PFSK-1 (cell line): ENCODE results near the gene CHRNB1.

Source experiments
- POLR2AphosphoS5 ChIP-seq: IDR thresholded peaks from 2 replicates; pipeline ENCODE4 v1.6.1; 2012; ENCODE audit warnings: low read depth, mild to moderate bottlenecking, control low read depth, low read length, moderate library complexity
- SIN3A ChIP-seq: IDR thresholded peaks from 2 replicates; pipeline ENCODE4 v1.6.1; 2012; ENCODE audit warnings: mild to moderate bottlenecking, low read length, moderate library complexity, borderline replicate concordance; ENCODE audit not compliant: insufficient read depth
- TF ChIP-seq, protein P1 (sequence below), 2 experiments: IDR thresholded peaks; 2 replicates each; pipeline versions ENCODE4 v1.6.1 to v1.8.0; 2011 to 2012; ENCODE audit warnings: low read depth in 2 of 2, low read length in 2 of 2, control low read depth in 1 of 2, inconsistent platforms in 1 of 2, mild to moderate bottlenecking in 1 of 2, moderate library complexity in 1 of 2; ENCODE audit not compliant: insufficient read depth in 1 of 2

DNA sequence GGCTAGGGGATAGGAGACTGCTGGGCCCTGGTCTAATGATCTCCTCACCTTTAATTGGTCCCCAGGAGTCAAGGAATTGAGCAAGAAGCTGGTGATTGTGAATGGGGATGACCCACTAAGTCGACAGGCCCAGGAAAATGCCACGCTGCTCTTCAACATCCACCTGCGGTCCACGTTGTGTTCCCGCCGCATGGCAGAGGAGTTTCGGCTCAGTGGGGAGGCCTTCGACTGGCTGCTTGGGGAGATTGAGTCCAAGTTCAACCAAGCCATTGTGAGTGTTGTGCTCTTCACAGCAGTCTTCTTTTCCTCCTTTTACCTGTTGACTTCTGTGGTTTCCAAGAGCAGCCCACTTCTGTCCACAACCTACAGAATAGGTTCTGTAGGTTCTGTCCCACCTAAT lies 58.7 kb downstream of the CHRNB1 start:
- TF ChIP-seq, protein P1, sequence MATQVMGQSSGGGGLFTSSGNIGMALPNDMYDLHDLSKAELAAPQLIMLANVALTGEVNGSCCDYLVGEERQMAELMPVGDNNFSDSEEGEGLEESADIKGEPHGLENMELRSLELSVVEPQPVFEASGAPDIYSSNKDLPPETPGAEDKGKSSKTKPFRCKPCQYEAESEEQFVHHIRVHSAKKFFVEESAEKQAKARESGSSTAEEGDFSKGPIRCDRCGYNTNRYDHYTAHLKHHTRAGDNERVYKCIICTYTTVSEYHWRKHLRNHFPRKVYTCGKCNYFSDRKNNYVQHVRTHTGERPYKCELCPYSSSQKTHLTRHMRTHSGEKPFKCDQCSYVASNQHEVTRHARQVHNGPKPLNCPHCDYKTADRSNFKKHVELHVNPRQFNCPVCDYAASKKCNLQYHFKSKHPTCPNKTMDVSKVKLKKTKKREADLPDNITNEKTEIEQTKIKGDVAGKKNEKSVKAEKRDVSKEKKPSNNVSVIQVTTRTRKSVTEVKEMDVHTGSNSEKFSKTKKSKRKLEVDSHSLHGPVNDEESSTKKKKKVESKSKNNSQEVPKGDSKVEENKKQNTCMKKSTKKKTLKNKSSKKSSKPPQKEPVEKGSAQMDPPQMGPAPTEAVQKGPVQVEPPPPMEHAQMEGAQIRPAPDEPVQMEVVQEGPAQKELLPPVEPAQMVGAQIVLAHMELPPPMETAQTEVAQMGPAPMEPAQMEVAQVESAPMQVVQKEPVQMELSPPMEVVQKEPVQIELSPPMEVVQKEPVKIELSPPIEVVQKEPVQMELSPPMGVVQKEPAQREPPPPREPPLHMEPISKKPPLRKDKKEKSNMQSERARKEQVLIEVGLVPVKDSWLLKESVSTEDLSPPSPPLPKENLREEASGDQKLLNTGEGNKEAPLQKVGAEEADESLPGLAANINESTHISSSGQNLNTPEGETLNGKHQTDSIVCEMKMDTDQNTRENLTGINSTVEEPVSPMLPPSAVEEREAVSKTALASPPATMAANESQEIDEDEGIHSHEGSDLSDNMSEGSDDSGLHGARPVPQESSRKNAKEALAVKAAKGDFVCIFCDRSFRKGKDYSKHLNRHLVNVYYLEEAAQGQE (IDR thresholded peaks at IDR 0.05; ENCODE audit: insufficient read depth in 1 of 2, low read depth in 2 of 2, low read length in 2 of 2): no peak
- TF ChIP-seq POLR2AphosphoS5 (no peak), SIN3A (no peak)
